Testis (tissue), 3 donors: ENCODE measurements around the gene ABCG8. TPM values are rescaled to one million over a fixed set of nuclear protein-coding genes. Genes with fewer than 3 reads are reported as not detected.

ENCODE experiments used
- DNase-seq: peaks from one replicate; pipeline ENCODE4 v3.0.0-alpha.2; 2019
- H3K27ac ChIP-seq, 2 donors: fragments of 200-600 bp; sonication (generic); one replicate each; pipeline ENCODE4 v1.5.1; 2019
- H3K27me3 ChIP-seq: fragments of 200-600 bp; sonication (generic); one replicate; pipeline ENCODE4 v1.5.1; 2019
- H3K36me3 ChIP-seq: fragments of 200-600 bp; sonication (generic); one replicate; pipeline ENCODE4 v1.5.1; 2017; ENCODE audit warnings: low read depth; ENCODE audit errors: missing control alignments
- H3K4me1 ChIP-seq: fragments of 200-600 bp; sonication (generic); one replicate; pipeline ENCODE4 v1.5.1; 2019
- H3K4me3 ChIP-seq, 2 donors: fragments of 200-600 bp; sonication (generic); one replicate each; pipeline ENCODE4 v1.5.1; 2017 to 2019
- H3K9me3 ChIP-seq: fragments of 200-600 bp; sonication (generic); one replicate; pipeline ENCODE4 v1.5.1; 2017
- CTCF ChIP-seq, 3 experiments: fragments of 450-650 bp in 2 of 3; fragments of 200-600 bp in 1 of 3; sonication (generic) in 1 of 3; IDR thresholded peaks; one replicate each; pipeline ENCODE4 v1.5.1; 2016 to 2019; ENCODE audit warnings: antibody characterized with exemption in 3 of 3, mild to moderate bottlenecking in 2 of 3, moderate library complexity in 1 of 3
- POLR2A ChIP-seq: fragments of 450-650 bp; IDR thresholded peaks from one replicate; pipeline ENCODE4 v1.6.1; 2017; ENCODE audit warnings: antibody characterized with exemption, mild to moderate bottlenecking, moderate library complexity
- WGBS, 2 donors: methylation state at CpG; one replicate each; pipeline ENCODE4 v1.1.5; 2018; 5-methylcytosine and 5-hydroxymethylcytosine counted together
- intact Hi-C: fragments of 100-400 bp; cut with DNase I; formaldehyde crosslinking; loops from one replicate; pipeline ENCODE4 v1.15.1; 2023; ENCODE audit warnings: low total_unique reads
- polyA plus RNA-seq: library from polyadenylated mRNA; stranded (reverse); fragments of 350-450 nt; fragmentation: Illumina TruSeq; extraction: RNeasy Lipid Tissue Mini Kit (QIAGEN cat#74804); gene quantifications from one replicate; pipeline ENCODE4 v1.2.3, GENCODE V29; 2014; ENCODE audit warnings: low read depth, low replicate concordance; ENCODE audit not compliant: insufficient read depth
- total RNA-seq, 2 donors: library from RNA; depleted of rRNA; stranded (reverse); fragments of >200 nt; gene quantifications; one replicate each; pipeline ENCODE4 v1.2.3, GENCODE V29; 2016

ABCG8 gene
- total and polyA plus RNA-seq, 3 donors from 2014 or later = 0.24 to 0.43 TPM; not detected in 1

GRCh38 chr2:43812947-43813346 is 25.8 kb upstream of the ABCG8 start:
- Histone ChIP-seq H3K27me3 (no peaks in the 10 kb centered on the region), H3K9me3 (no peaks in the 10 kb centered on the region), H3K27ac (no peak overlapping the region), H3K4me3 (no peak overlapping the region), H3K4me1 (no peaks in the 10 kb centered on the region), H3K36me3 (no peaks in the 10 kb centered on the region)
- WGBS, 2 donors = 56 to 68% methylated on average over 2 of the region's 2 CpGs
- DNase-seq = no peak
- TF ChIP-seq CTCF (IDR thresholded peaks at IDR 0.05) (no peak), POLR2A (no peak)
- intact Hi-C loops = no loop called here

GRCh38 chr2:43814711-43815110 is 24.1 kb upstream of the ABCG8 start:
- TF ChIP-seq CTCF (IDR thresholded peaks at IDR 0.05) = no peak
- no peak for TF ChIP-seq POLR2A
- intact Hi-C loops = no loop called here
- DNase-seq = no peak
- Histone ChIP-seq H3K27me3 (no peaks in the 10 kb centered on the region), H3K4me1 (no peaks in the 10 kb centered on the region), H3K9me3 (no peaks in the 10 kb centered on the region), H3K4me3 (no peak overlapping the region), H3K27ac (no peak overlapping the region), H3K36me3 (no peaks in the 10 kb centered on the region)
- WGBS, 2 donors = 88 to 90% methylated on average over 3 of the region's 3 CpGs

DNA sequence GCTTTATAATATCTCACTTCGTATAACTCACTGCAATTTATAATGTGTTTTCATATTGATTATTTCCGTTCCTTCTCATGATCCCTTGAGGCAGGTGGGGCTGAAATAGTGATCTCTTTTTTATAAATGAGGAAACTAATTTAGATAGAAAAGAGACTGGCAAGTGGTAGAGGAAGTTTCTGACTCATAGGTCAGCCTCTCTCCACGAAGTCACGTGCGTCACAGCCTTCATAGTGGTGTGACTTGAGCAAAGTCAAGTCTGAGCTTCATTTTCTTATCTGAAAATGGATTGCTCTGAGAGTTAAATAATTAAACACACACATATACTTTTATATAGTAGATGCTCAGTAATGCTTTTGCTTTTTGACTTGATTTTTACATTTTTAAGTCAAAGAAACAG is 20.0 kb upstream of the ABCG8 start:
- Histone ChIP-seq H3K4me3 (no peak overlapping the region), H3K9me3 (no peaks in the 10 kb centered on the region), H3K4me1 (no peaks in the 10 kb centered on the region), H3K27ac (no peak overlapping the region), H3K36me3 (no peaks in the 10 kb centered on the region), H3K27me3 (no peaks in the 10 kb centered on the region)
- WGBS, 2 donors = 74 to 79% methylated on average over 5 of the region's 5 CpGs
- DNase-seq = no peak
- intact Hi-C loops = no loop called here
- no peak for TF ChIP-seq CTCF (IDR thresholded peaks at IDR 0.05)
- no peak for TF ChIP-seq POLR2A

DNA sequence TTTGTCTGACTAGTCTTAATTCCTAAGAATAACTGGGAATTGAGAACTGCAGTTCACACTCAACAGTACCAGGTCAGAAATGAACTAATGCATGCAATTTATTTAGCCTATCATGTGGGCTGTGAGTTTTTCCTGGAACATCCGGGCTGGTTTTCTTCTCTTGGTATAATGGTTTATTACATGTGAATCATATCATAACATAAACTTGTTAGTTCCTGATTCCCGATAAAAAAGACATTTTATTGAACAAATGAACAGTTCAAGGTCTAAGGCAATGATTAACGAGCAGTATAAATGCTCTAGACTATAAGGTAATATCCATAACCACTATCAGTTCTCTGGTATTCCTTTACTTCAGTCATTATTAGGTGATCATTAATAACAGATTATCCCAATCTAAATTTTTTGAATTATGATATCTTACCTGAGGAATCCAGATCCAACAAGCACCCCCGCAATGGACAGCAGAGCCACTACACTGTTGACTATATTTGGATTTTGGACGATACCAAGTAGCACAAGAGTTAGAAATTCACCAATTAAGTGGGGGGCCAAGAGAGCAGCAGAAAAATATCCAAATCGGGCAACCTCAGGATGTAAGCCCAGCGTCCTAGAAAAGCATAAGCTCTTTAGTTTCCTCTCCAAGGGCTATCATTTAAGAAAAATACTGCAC is 19.1 kb upstream of the ABCG8 start:
- H3K27me3 ChIP-seq = no peaks in the 10 kb centered on the region
- H3K4me1 ChIP-seq = no peaks in the 10 kb centered on the region
- TF ChIP-seq CTCF (IDR thresholded peaks at IDR 0.05) (no peak), POLR2A (no peak)
- 45 to 51% methylated on average over 7 of the region's 7 CpGs for WGBS, 2 donors
- no peaks in the 10 kb centered on the region for H3K9me3 ChIP-seq
- DNase-seq = no peak
- no peaks in the 10 kb centered on the region for H3K36me3 ChIP-seq
- intact Hi-C loops = no loop called here
- H3K27ac ChIP-seq = no peak overlapping the region
- no peak overlapping the region for H3K4me3 ChIP-seq

GRCh38 chr2:43822839-43823238 is 15.9 kb upstream of the ABCG8 start:
- Histone ChIP-seq H3K9me3 (no peaks in the 10 kb centered on the region), H3K36me3 (no peaks in the 10 kb centered on the region), H3K4me1 (no peaks in the 10 kb centered on the region), H3K27me3 (no peaks in the 10 kb centered on the region), H3K27ac (no peak overlapping the region), H3K4me3 (no peak overlapping the region)
- TF ChIP-seq CTCF (IDR thresholded peaks at IDR 0.05) (no peak), POLR2A (no peak)
- DNase-seq = no peak
- WGBS, 2 donors = 86 to 94% methylated on average over 6 to 7 of the region's 7 CpGs
- intact Hi-C loops = no loop called here
